Mesendoderm (in vitro differentiated cells): ENCODE data around the gene ITPRID2.
"Not testable (repeated sequence)": the region's sequence is repeated elsewhere in the genome, so short reads cannot be mapped to it uniquely, and the experiment has no call there.

Experiments used
- DNase-seq: peaks from one replicate; pipeline ENCODE4 v3.0.0; 2013
- H2AK5ac ChIP-seq: 2 replicates; pipeline ENCODE4 v1.6.1; 2013; ENCODE audit warnings: low read length, inconsistent platforms
- H2BK120ac ChIP-seq: 2 replicates; pipeline ENCODE4 v1.6.1; 2013; ENCODE audit warnings: low read depth, mild to moderate bottlenecking, low read length, moderate library complexity, mixed read lengths
- H2BK15ac ChIP-seq: replicated peaks from 2 replicates; pipeline ENCODE4 v1.6.1; 2013; ENCODE audit warnings: low read depth, mild to moderate bottlenecking, moderate library complexity
- H2BK5ac ChIP-seq: 2 replicates; pipeline ENCODE4 v1.6.1; 2013; ENCODE audit warnings: low read length, inconsistent platforms
- H3K18ac ChIP-seq: 2 replicates; pipeline ENCODE4 v1.6.1; 2013; ENCODE audit warnings: mild to moderate bottlenecking, low read length, mixed read lengths
- H3K23ac ChIP-seq: one replicate; pipeline ENCODE4 v1.6.1; 2013; ENCODE audit warnings: low read length
- H3K27ac ChIP-seq: 2 replicates; pipeline ENCODE4 v1.5.1; 2013; ENCODE audit warnings: low read depth, mild to moderate bottlenecking, inconsistent platforms, low read length, moderate library complexity
- H3K27me3 ChIP-seq: 2 replicates; pipeline ENCODE4 v1.6.1; 2013; ENCODE audit warnings: low read length, control low read depth, mild to moderate bottlenecking, inconsistent platforms; ENCODE audit not compliant: insufficient read depth, poor library complexity
- H3K36me3 ChIP-seq: 2 replicates; pipeline ENCODE4 v1.6.1; 2013; ENCODE audit warnings: low read length, inconsistent platforms; ENCODE audit not compliant: control insufficient read depth, insufficient read depth
- H3K4ac ChIP-seq: one replicate; pipeline ENCODE4 v1.6.1; 2013; ENCODE audit warnings: low read depth, mild to moderate bottlenecking, low read length, moderate library complexity
- H3K4me1 ChIP-seq: 2 replicates; pipeline ENCODE4 v1.6.1; 2013; ENCODE audit warnings: low read depth, low read length, inconsistent platforms; ENCODE audit not compliant: control insufficient read depth
- H3K4me2 ChIP-seq: 2 replicates; pipeline ENCODE4 v1.6.1; 2013; ENCODE audit warnings: low read length
- H3K4me3 ChIP-seq: 2 replicates; pipeline ENCODE4 v1.5.1; 2013; ENCODE audit warnings: mild to moderate bottlenecking, low read length
- H3K56ac ChIP-seq: one replicate; pipeline ENCODE4 v1.6.1; 2013; ENCODE audit warnings: low read length
- H3K79me1 ChIP-seq: 2 replicates; pipeline ENCODE4 v1.6.1; 2013; ENCODE audit warnings: low read length, inconsistent platforms
- H3K79me2 ChIP-seq: 2 replicates; pipeline ENCODE4 v1.6.1; 2013; ENCODE audit warnings: mild to moderate bottlenecking, low read length; ENCODE audit not compliant: control insufficient read depth, insufficient read depth
- H3K9ac ChIP-seq: 2 replicates; pipeline ENCODE4 v1.6.1; 2013; ENCODE audit warnings: low read length, inconsistent platforms
- H4K5ac ChIP-seq: one replicate; pipeline ENCODE4 v1.6.1; 2013; ENCODE audit warnings: low read length
- H4K8ac ChIP-seq: one replicate; pipeline ENCODE4 v1.6.1; 2013; ENCODE audit warnings: low read depth, mild to moderate bottlenecking, control low read depth, low read length, moderate library complexity
- WGBS: extraction: QIAGEN DNeasy Blood & Tissue Kit; methylation state at CpG from one replicate; pipeline ENCODE4 v1.1.7; 2013; ENCODE audit warnings: low lambda C conversion rate, missing lambda C conversion rate; ENCODE audit not compliant: insufficient coverage; ENCODE audit errors: extremely low coverage; 5-methylcytosine and 5-hydroxymethylcytosine counted together

Gene ITPRID2

GRCh38 chr2:181959508-181959907 lies 68.0 kb downstream of the ITPRID2 start:
- H3K27me3 ChIP-seq, result no peaks in the 10 kb centered on the region
- no peak for DNase-seq
- H3K79me1 ChIP-seq, result no peaks in the 10 kb centered on the region
- no peak overlapping the region for H2BK15ac ChIP-seq
- no peak overlapping the region for H3K9ac ChIP-seq
- H2BK120ac ChIP-seq, result no peak overlapping the region
- H3K4me1 ChIP-seq, result no peaks in the 10 kb centered on the region
- H3K4me3 ChIP-seq, result no peak overlapping the region
- H3K56ac ChIP-seq, result no peak overlapping the region
- no peak overlapping the region for H3K4me2 ChIP-seq
- no peak overlapping the region for H4K8ac ChIP-seq
- H2BK5ac ChIP-seq, result no peak overlapping the region
- H3K36me3 ChIP-seq, result no peaks in the 10 kb centered on the region
- no peak overlapping the region for H3K27ac ChIP-seq
- no peak overlapping the region for H3K4ac ChIP-seq
- H3K18ac ChIP-seq, result no peak overlapping the region
- H3K23ac ChIP-seq, result no peak overlapping the region
- no peak overlapping the region for H2AK5ac ChIP-seq
- no peak overlapping the region for H4K5ac ChIP-seq
- no peaks in the 10 kb centered on the region for H3K79me2 ChIP-seq

DNA sequence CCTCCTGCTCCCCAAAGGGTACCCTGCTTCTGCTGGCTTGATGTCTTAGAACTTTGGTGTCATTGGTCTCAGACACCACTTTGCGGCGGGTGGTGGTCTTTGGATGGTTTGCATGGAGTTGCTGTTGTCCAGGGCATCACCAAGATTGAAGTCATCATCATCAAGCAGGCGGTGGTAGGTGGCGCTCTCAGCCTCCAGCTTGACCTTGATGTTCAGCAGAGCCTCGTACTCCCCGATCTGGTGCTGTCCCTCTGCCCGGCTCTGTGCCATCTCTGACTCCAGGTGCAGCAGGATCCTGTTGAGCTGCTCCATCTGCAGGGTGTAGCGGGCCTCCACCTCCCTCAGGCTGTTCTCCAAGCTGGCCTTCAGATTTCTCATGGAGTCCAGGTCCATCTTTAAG lies 69.6 kb downstream of the ITPRID2 start:
- H4K5ac ChIP-seq, H3K18ac ChIP-seq, H3K27ac ChIP-seq, H3K23ac ChIP-seq, H3K4ac ChIP-seq, H2BK120ac ChIP-seq, H2AK5ac ChIP-seq, H3K79me2 ChIP-seq, H3K79me1 ChIP-seq, H3K4me3 ChIP-seq, H2BK5ac ChIP-seq, DNase-seq, H3K56ac ChIP-seq, H3K27me3 ChIP-seq, H3K9ac ChIP-seq, H3K4me1 ChIP-seq, H4K8ac ChIP-seq, H3K36me3 ChIP-seq, H3K4me2 ChIP-seq, H2BK15ac ChIP-seq: not testable (repeated sequence)
- WGBS, result no CpG with 5 or more reads among the region's 8 CpGs

- no peak overlapping the region for H3K27ac ChIP-seq
- H2AK5ac ChIP-seq, result no peak overlapping the region
- no peak overlapping the region for H3K4me3 ChIP-seq
- no peak overlapping the region for H3K56ac ChIP-seq
- no peak overlapping the region for H2BK5ac ChIP-seq
- no peaks in the 10 kb centered on the region for H3K79me1 ChIP-seq
- WGBS, result no CpG with 5 or more reads among the region's 20 CpGs
- no peak overlapping the region for H3K4ac ChIP-seq
- H4K5ac ChIP-seq, result no peak overlapping the region
- no peaks in the 10 kb centered on the region for H3K79me2 ChIP-seq
- no peak overlapping the region for H2BK15ac ChIP-seq
- H3K9ac ChIP-seq, result no peak overlapping the region
- no peak overlapping the region for H4K8ac ChIP-seq
- H3K4me1 ChIP-seq, result no peaks in the 10 kb centered on the region
- no peak for DNase-seq
- no peak overlapping the region for H3K23ac ChIP-seq
- H3K36me3 ChIP-seq, result no peaks in the 10 kb centered on the region
- H2BK120ac ChIP-seq, result no peak overlapping the region
- H3K27me3 ChIP-seq, result no peaks in the 10 kb centered on the region
- no peak overlapping the region for H3K4me2 ChIP-seq
- H3K18ac ChIP-seq, result no peak overlapping the region
Observed at GRCh38 chr2:181962142-181962541, 70.6 kb downstream of the ITPRID2 start.

GRCh38 chr2:181970160-181970794 lies 78.7 kb downstream of the ITPRID2 start:
- WGBS, result no CpG with 5 or more reads among the region's 2 CpGs
- Histone ChIP-seq H2BK120ac (no peak overlapping the region), H3K4me2 (no peak overlapping the region), H3K23ac (no peak overlapping the region), H3K27ac (no peak overlapping the region), H3K4me3 (no peak overlapping the region), H3K79me2 (no peaks in the 10 kb centered on the region), H3K4ac (no peak overlapping the region), H3K79me1 (no peaks in the 10 kb centered on the region), H2BK15ac (no peak overlapping the region), H2AK5ac (no peak overlapping the region), H3K56ac (no peak overlapping the region), H4K8ac (no peak overlapping the region), H3K4me1 (no peaks in the 10 kb centered on the region), H3K18ac (no peak overlapping the region), H3K27me3 (no peaks in the 10 kb centered on the region), H3K36me3 (no peaks in the 10 kb centered on the region), H2BK5ac (no peak overlapping the region), H4K5ac (no peak overlapping the region), H3K9ac (no peak overlapping the region)
- DNase-seq, result peak; percentile 45

- H3K36me3 ChIP-seq, result no peaks in the 10 kb centered on the region
- H2BK15ac ChIP-seq, result no peak overlapping the region
- H4K5ac ChIP-seq, result no peak overlapping the region
- H3K79me1 ChIP-seq, result no peaks in the 10 kb centered on the region
- no peak overlapping the region for H3K4ac ChIP-seq
- H3K56ac ChIP-seq, result no peak overlapping the region
- H3K4me3 ChIP-seq, result no peak overlapping the region
- H3K27me3 ChIP-seq, result no peaks in the 10 kb centered on the region
- H2BK120ac ChIP-seq, result no peak overlapping the region
- no peaks in the 10 kb centered on the region for H3K79me2 ChIP-seq
- no peak overlapping the region for H3K23ac ChIP-seq
- no peak overlapping the region for H2AK5ac ChIP-seq
- H3K4me2 ChIP-seq, result no peak overlapping the region
- no peak overlapping the region for H3K27ac ChIP-seq
- no peak overlapping the region for H3K9ac ChIP-seq
- H3K4me1 ChIP-seq, result no peaks in the 10 kb centered on the region
- WGBS, result no CpG with 5 or more reads among the region's 3 CpGs
- no peak overlapping the region for H4K8ac ChIP-seq
- no peak for DNase-seq
- no peak overlapping the region for H3K18ac ChIP-seq
- H2BK5ac ChIP-seq, result no peak overlapping the region
Observed at GRCh38 chr2:181971032-181971431, 79.5 kb downstream of the ITPRID2 start.

DNA sequence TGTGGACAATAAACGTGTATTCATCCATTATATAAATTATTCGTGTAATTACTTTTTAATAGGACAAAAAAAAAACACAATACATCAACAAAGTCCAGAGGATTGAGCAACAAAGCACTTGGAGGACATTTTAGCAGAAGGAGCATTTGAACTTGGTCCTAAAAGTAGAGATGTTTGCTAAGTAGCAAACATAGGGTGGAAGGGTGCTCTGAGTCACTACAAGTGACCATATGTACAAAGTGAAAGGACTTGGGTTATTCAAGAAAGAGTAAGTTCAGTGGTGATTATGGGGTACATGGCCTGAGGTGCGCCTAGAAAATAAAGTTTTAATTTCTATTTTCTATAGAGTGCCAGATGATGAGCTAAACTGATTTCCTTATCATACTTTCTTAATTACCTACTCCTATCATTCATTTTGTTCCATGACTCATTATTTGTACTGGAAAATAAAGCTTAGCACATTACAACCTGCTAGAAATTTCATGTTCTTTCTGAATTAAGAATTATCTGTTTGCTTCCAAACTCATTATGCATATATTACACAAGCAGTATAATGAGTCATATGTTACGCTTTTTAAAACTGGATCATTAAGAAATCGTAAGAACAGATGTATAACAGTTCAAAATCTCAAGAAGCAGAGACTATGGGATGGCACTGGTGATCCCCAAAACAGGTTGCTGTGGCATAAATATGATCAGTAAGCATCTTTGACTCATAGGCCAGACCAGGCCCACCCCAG lies 81.1 kb downstream of the ITPRID2 start:
- Histone ChIP-seq H3K23ac (no peak overlapping the region), H3K56ac (no peak overlapping the region), H3K79me2 (no peaks in the 10 kb centered on the region), H3K4me3 (no peak overlapping the region), H3K4ac (no peak overlapping the region), H4K5ac (no peak overlapping the region), H2BK5ac (no peak overlapping the region), H3K18ac (no peak overlapping the region), H4K8ac (no peak overlapping the region), H3K4me2 (no peak overlapping the region), H3K79me1 (no peaks in the 10 kb centered on the region), H3K27me3 (no peaks in the 10 kb centered on the region), H2BK120ac (no peak overlapping the region), H3K36me3 (no peaks in the 10 kb centered on the region), H2BK15ac (no peak overlapping the region), H3K4me1 (no peaks in the 10 kb centered on the region), H3K9ac (no peak overlapping the region), H2AK5ac (no peak overlapping the region), H3K27ac (no peak overlapping the region)
- DNase-seq, result no peak
- WGBS, result no CpG with 5 or more reads among the region's 5 CpGs
